Stimulated activated memory B cell treated with anti-CD40 and anti-IgM and Interleukin-4, amounts not matched to agents 10 μg/mL and 1 μg/mL and 100 μg/mL, for 72 hours (primary cell): ENCODE data around the gene MISP.

Experiments used
- ATAC-seq: fragments of 150-1000 bp; cut with Tn5 transposase; 2 replicates; pipeline ENCODE4 v1.10.0; 2021
- H3K27ac Mint-ChIP-seq: one replicate; pipeline ENCODE4 v1.8.0; 2022; ENCODE audit warnings: mild to moderate bottlenecking, mixed read lengths
- H3K27me3 Mint-ChIP-seq: one replicate; pipeline ENCODE4 v1.8.0; 2022; ENCODE audit warnings: mixed read lengths
- H3K36me3 Mint-ChIP-seq: one replicate; pipeline ENCODE4 v1.8.0; 2022; ENCODE audit warnings: mixed read lengths
- H3K4me1 Mint-ChIP-seq: one replicate; pipeline ENCODE4 v1.8.0; 2022; ENCODE audit warnings: mixed read lengths
- H3K4me3 Mint-ChIP-seq: one replicate; pipeline ENCODE4 v1.8.0; 2022; ENCODE audit warnings: mild to moderate bottlenecking, moderate library complexity, mixed read lengths
- H3K9me3 Mint-ChIP-seq: one replicate; pipeline ENCODE4 v1.8.0; 2022; ENCODE audit warnings: mixed read lengths

The MISP gene

GRCh38 chr19:791567-792305, 40.8 kb downstream of the MISP start:
- ATAC-seq = no peak
- no peaks in the 10 kb centered on the region for H3K9me3 Mint-ChIP-seq
- no peak overlapping the region for H3K27ac Mint-ChIP-seq
- H3K4me3 Mint-ChIP-seq = no peak overlapping the region
- peaks cover 11% of the 10 kb centered on the region for H3K4me1 Mint-ChIP-seq
- H3K27me3 Mint-ChIP-seq = peaks cover 35% of the 10 kb centered on the region
- H3K36me3 Mint-ChIP-seq = no peaks in the 10 kb centered on the region

GRCh38 chr19:792306-792885, 41.5 kb downstream of the MISP start:
- no peaks in the 10 kb centered on the region for H3K9me3 Mint-ChIP-seq
- no peaks in the 10 kb centered on the region for H3K36me3 Mint-ChIP-seq
- H3K27me3 Mint-ChIP-seq = peaks cover 35% of the 10 kb centered on the region
- no peak overlapping the region for H3K27ac Mint-ChIP-seq
- H3K4me3 Mint-ChIP-seq = no peak overlapping the region
- ATAC-seq = no peak
- peaks cover 12% of the 10 kb centered on the region for H3K4me1 Mint-ChIP-seq

- peaks cover 12% of the 10 kb centered on the region for H3K4me1 Mint-ChIP-seq
- no peak for ATAC-seq
- H3K27me3 Mint-ChIP-seq = peaks cover 34% of the 10 kb centered on the region
- H3K36me3 Mint-ChIP-seq = no peaks in the 10 kb centered on the region
- no peaks in the 10 kb centered on the region for H3K9me3 Mint-ChIP-seq
- H3K4me3 Mint-ChIP-seq = no peak overlapping the region
- H3K27ac Mint-ChIP-seq = no peak overlapping the region
Measured at GRCh38 chr19:793806-794205, 42.9 kb downstream of the MISP start.

GRCh38 chr19:795073-795611, 44.2 kb downstream of the MISP start:
- ATAC-seq = no peak
- Mint-ChIP-seq H3K4me3 (no peak overlapping the region), H3K9me3 (no peaks in the 10 kb centered on the region), H3K4me1 (peaks cover 18% of the 10 kb centered on the region), H3K27ac (no peak overlapping the region), H3K36me3 (peaks cover 11% of the 10 kb centered on the region), H3K27me3 (peaks cover 20% of the 10 kb centered on the region)

GRCh38 chr19:795691-796581, 45.0 kb downstream of the MISP start:
- no peak for ATAC-seq
- peaks cover 26% of the 10 kb centered on the region for H3K4me1 Mint-ChIP-seq
- peaks cover 13% of the 10 kb centered on the region for H3K27me3 Mint-ChIP-seq
- H3K36me3 Mint-ChIP-seq = peaks cover 17% of the 10 kb centered on the region
- no peaks in the 10 kb centered on the region for H3K9me3 Mint-ChIP-seq
- H3K4me3 Mint-ChIP-seq = peak overlapping the region; percentile 92
- H3K27ac Mint-ChIP-seq = peak overlapping the region; percentile 90

- peaks cover 20% of the 10 kb centered on the region for H3K36me3 Mint-ChIP-seq
- H3K27ac Mint-ChIP-seq = peak within 1 kb of the TSS; percentile 90
- H3K4me1 Mint-ChIP-seq = peaks cover 36% of the 10 kb centered on the region
- H3K9me3 Mint-ChIP-seq = no peaks in the 10 kb centered on the region
- H3K4me3 Mint-ChIP-seq = peak within 1 kb of the TSS; percentile 92
- H3K27me3 Mint-ChIP-seq = peaks cover 3% of the 10 kb centered on the region
- peak; percentile 93 for ATAC-seq
Measured at GRCh38 chr19:796692-797527, 46.0 kb downstream of the MISP start, which contains the start of gene PTBP1. PTBP1 (plus strand) TSS chr19:797452; CDS start chr19:797498, 46 bp downstream.

- H3K9me3 Mint-ChIP-seq = no peaks in the 10 kb centered on the region
- ATAC-seq = peak; percentile 58
Measured at GRCh38 chr19:797528-798414, 46.9 kb downstream of the MISP start.

GRCh38 chr19:798415-799075, 47.6 kb downstream of the MISP start:
- Mint-ChIP-seq H3K4me3 (peak overlapping the region; percentile 89), H3K27me3 (no peaks in the 10 kb centered on the region), H3K4me1 (peaks cover 52% of the 10 kb centered on the region), H3K9me3 (no peaks in the 10 kb centered on the region), H3K36me3 (peaks cover 34% of the 10 kb centered on the region), H3K27ac (peak overlapping the region; percentile 90)
- ATAC-seq = no peak

More at GRCh38 chr19:797528-798414, 46.9 kb downstream of the MISP start:
- Mint-ChIP-seq H3K36me3 (peaks cover 26% of the 10 kb centered on the region), H3K4me3 (peak overlapping the region; percentile 92), H3K27ac (peak overlapping the region; percentile 90), H3K4me1 (peaks cover 44% of the 10 kb centered on the region), H3K27me3 (no peaks in the 10 kb centered on the region)

- H3K4me1 Mint-ChIP-seq = peaks cover 52% of the 10 kb centered on the region
- peak overlapping the region; percentile 89 for H3K4me3 Mint-ChIP-seq
- H3K27ac Mint-ChIP-seq = peak overlapping the region; percentile 90
- peaks cover 41% of the 10 kb centered on the region for H3K36me3 Mint-ChIP-seq
- H3K27me3 Mint-ChIP-seq = no peaks in the 10 kb centered on the region
- no peak for ATAC-seq
- no peaks in the 10 kb centered on the region for H3K9me3 Mint-ChIP-seq
Measured at GRCh38 chr19:799076-799881, 48.4 kb downstream of the MISP start.

- Mint-ChIP-seq H3K36me3 (peaks cover 47% of the 10 kb centered on the region), H3K4me3 (peak overlapping the region; percentile 89), H3K4me1 (peaks cover 52% of the 10 kb centered on the region), H3K9me3 (no peaks in the 10 kb centered on the region), H3K27ac (peak overlapping the region; percentile 90), H3K27me3 (no peaks in the 10 kb centered on the region)
- ATAC-seq = no peak
Measured at GRCh38 chr19:800360-801029, 49.6 kb downstream of the MISP start.

- Mint-ChIP-seq H3K27me3 (no peaks in the 10 kb centered on the region), H3K27ac (peak overlapping the region; percentile 90), H3K4me1 (peaks cover 52% of the 10 kb centered on the region), H3K9me3 (no peaks in the 10 kb centered on the region), H3K36me3 (peaks cover 47% of the 10 kb centered on the region), H3K4me3 (peak overlapping the region; percentile 48)
- ATAC-seq = no peak
Measured at GRCh38 chr19:801030-801860, 50.3 kb downstream of the MISP start.
